Stomach (tissue), 4 donors: ENCODE data around the gene TPSAB1.

ENCODE experiments used
- EP300 ChIP-seq: sonication (generic); formaldehyde crosslinking; IDR thresholded peaks from one replicate; pipeline ENCODE4 v1.6.1; 2017; ENCODE audit warnings: antibody characterized with exemption
- POLR2A ChIP-seq, 4 donors: fragments of 450-650 bp; IDR thresholded peaks; one replicate each; pipeline ENCODE4 v1.6.1; 2016; ENCODE audit warnings: antibody characterized with exemption in 4 of 4, control low read depth in 2 of 4, mild to moderate bottlenecking in 1 of 4, moderate library complexity in 1 of 4
- POLR2AphosphoS5 ChIP-seq, 3 donors: sonication (generic); formaldehyde crosslinking; IDR thresholded peaks; one replicate each; pipeline ENCODE4 v1.6.1; 2016; ENCODE audit warnings: antibody characterized with exemption in 3 of 3
- TF ChIP-seq, protein P1 (sequence below), 7 experiments: fragments of 450-650 bp in 4 of 7; fragments of 200-600 bp in 3 of 7; sonication (generic) in 3 of 7; IDR thresholded peaks; one replicate each; pipeline ENCODE4 v1.5.1; 2016 to 2019; ENCODE audit warnings: antibody characterized with exemption in 7 of 7, control low read depth in 2 of 7, mild to moderate bottlenecking in 1 of 7

DNA sequence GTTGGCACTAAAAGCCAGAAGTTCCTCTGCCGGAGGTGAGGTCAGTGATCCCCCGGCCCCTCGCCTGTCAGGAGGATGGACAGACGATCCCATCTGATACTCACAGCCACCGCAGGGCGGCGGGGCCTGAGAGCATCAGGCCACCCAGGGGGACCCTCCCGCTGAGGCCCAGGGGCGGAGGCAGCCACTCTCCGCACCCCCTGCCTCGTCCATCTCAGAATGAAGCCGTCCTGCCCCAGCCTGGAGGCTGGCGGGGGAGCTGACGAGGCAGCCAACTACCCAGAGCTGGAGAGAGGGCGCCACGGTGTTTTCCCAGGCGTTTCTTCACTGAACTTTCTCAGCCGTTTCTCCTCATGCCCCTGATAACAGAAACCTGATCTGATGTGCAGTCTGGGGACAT, 38.0 kb downstream of the TPSAB1 start:
- TF ChIP-seq, protein P1, sequence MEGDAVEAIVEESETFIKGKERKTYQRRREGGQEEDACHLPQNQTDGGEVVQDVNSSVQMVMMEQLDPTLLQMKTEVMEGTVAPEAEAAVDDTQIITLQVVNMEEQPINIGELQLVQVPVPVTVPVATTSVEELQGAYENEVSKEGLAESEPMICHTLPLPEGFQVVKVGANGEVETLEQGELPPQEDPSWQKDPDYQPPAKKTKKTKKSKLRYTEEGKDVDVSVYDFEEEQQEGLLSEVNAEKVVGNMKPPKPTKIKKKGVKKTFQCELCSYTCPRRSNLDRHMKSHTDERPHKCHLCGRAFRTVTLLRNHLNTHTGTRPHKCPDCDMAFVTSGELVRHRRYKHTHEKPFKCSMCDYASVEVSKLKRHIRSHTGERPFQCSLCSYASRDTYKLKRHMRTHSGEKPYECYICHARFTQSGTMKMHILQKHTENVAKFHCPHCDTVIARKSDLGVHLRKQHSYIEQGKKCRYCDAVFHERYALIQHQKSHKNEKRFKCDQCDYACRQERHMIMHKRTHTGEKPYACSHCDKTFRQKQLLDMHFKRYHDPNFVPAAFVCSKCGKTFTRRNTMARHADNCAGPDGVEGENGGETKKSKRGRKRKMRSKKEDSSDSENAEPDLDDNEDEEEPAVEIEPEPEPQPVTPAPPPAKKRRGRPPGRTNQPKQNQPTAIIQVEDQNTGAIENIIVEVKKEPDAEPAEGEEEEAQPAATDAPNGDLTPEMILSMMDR (IDR thresholded peaks at IDR 0.05) = no peak
- TF ChIP-seq POLR2A (IDR thresholded peaks at IDR 0.05) = no peak
- no peak for TF ChIP-seq EP300
- TF ChIP-seq POLR2AphosphoS5 (IDR thresholded peaks at IDR 0.05) = no peak
